GM19463 (cell line): ENCODE measurements around the gene GPX4.
A peak's percentile ranks its signal among the peaks of the same experiment; 100 is the strongest.
"Not testable (repeated sequence)": the region's sequence is repeated elsewhere in the genome, so short reads cannot be mapped to it uniquely, and the experiment has no call there.

ENCODE experiments used
- ATAC-seq: cut with Tn5 transposase; IDR thresholded peaks from one replicate; pipeline ENCODE4 v1.9.1; 2021; ENCODE audit warnings: mild to moderate bottlenecking, moderate library complexity; ENCODE audit not compliant: unreplicated experiment

The GPX4 gene

DNA sequence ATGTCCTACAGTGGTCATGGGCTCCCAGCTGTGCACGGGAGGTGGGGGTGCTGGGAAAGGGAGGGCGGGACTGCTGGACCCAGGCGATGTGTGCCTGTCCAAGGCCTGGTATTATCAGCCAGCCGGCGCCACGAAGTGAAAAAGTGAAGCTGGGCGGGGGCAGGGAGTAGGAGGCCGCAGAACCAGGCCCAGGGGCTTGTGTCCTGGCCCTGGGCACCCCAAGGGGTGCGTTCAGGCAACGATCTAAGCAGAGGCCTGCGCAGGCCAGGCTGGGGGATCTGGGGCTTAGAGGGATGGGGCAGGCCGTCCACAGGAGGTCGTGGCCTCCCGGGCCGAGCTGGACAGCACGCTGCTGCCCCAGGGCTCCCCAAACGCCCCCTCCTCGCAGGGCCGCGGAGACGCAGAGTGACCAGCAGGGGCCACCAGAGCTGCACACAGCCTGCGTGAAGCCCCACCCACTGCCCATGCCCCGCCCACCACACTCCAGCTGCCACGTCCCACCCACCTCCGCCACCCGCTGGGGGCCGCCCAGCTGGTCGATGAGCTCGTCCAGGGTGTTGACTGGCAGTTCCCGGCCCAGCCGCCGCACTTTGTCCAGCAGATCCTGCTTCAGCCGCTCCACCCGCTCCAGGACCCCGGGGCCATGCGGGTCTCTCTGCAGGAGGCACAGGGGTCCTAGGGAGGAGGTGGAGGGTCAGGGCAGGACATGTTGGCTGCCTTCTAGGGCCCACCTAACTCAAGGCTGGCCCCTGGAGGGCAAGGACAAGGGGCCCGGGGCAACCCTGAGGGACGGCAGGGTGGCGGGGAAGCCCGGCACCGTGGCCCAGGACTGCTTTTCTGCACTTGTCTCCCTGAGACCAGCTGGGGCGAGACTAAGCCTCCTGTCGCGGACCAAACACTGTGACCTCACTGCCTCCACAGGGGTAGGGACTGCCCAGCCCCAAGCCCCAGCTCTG lies 9.5 kb downstream of the GPX4 start:
- peak; percentile 63 for ATAC-seq

DNA sequence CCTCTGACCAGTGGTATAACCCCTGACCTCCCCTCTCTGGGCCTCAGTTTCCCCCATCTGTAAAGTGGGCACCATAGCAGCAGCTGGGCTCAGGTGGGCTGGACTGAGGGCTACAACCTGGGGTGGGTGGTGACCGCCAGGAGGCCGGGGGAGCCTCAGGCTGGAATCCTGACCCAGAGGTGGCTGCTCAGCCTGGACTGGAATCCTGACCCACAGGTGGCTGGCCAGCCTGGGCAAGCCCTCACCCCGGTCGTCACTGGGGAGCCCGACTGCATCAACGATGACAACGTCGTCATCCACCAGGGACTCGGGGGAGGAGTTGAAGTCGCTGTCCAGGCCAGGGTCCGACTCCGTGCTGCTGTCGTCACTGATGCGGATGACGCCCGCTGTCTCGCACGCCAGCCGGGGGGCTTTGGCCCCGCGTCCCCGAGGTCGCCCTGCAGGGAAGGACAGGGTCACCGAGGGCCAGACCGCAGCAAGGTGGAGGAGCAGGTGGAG lies 10.2 kb downstream of the GPX4 start:
- no peak for ATAC-seq

DNA sequence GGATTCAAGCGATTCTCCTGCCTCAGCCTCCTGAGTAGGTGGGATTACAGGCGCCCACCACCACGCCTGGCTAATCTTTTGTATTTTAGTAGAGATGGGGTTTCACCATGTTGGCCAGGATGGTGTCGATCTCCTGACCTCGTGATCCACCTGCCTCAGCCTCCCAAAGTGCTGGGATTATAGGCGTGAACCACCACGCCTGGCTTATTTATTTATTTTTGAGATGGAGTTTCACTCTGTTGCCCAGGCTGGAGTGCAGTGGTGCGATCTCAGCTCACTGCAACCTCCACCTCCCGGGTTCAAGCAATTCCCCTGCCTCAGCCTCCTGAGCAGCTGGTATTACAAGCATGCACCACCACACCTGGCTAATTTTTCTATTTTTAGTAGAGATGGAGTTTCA lies 10.9 kb downstream of the GPX4 start:
- not testable (repeated sequence) for ATAC-seq

DNA sequence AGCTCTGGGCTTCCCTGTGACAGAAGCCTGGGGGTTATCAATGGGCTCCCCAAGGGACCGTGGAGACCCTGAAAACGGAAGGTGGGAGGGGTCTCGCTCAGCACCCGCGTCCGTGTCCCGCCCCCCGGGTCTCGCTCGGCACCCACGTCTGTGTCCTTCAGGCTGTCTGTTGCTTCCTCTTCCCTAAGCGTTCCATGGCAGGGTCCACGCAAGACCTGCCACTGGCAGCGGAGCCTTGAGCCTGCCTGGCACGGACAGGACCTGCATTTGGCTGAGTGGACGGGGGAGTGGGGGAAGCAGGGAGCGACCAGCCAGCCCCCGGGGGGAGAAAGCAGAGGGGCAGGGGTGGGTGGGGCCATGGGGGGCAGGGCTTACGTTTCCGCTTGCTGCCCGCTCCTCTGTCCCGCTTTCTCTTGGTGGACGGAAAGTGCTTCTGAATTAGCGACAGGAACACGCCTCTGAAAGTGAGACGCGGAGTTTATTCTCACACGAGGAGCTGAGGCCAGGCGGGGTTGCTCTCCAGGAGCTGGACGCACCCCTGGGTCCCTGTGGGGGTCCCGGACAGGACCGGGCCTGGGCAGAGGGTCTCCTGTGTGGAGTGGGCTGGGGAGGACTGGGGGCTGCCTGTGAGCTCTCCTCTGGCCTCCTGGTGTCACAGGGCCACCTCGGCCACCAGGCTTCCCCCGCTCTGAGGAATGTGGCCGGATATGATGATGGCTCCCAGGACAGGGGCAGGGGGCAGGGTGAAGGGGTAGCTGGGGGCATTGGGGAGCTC lies 12.0 kb downstream of the GPX4 start:
- no peak for ATAC-seq

DNA sequence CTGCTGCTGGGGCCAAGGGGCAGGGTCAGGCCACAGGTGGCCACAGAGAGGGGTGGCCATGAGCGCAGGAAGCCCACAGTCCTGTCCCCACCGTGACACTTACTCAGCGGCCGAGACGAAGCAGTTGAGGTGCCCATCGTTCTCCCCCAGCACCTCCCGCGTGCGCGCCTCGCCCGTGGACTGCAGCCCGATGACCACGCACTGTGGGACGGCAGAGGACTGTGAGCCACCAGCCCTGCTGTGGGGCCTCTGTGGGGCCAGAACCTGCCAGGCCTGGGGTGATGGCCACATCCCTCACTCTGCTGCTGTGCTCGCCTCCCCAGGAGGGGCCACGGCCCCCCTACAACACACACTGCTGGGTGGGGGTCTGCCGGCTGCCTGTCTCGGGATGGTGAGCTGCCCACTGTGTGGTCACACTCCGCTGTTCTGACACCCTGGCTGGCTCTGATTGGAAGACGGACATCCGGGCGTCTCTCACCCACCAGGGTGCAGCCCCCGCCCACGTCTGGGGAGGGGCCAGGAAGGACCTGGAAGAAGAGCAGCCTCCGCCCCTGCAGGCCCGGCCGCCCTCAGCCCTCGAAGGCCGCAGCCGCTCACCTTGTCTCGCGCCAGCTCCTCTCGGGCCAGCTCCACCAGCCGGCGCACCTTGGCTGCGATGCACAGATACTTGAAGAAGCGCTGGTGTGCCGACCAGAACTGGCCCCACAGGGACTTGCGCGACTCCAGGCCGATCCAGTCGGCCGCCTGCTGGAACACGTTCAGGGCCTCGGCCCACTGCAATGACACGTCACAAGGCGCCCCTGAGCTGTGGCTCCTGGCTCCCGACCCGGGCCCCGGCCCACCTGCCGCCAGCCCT lies 13.2 kb downstream of the GPX4 start:
- no peak for ATAC-seq

DNA sequence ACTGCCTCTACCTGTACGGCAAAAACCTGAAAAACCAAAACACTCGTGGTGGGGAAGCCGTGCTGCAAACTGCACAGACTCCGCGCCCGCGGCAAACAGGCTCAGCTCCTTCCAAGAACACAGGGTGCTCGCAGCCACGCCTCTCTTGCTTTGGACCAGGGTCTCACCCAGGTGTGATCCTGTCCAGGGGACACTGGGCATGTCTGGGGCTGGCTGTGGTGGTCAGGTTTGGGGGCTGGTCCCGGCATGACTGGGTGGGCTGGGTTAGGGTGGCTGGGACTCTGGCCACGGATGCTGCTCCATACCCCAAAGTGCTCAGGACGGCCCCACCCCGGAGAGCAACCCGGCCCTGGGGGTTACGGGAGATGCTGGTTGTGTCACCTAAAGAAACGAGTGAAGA lies 13.9 kb downstream of the GPX4 start:
- ATAC-seq = no peak

DNA sequence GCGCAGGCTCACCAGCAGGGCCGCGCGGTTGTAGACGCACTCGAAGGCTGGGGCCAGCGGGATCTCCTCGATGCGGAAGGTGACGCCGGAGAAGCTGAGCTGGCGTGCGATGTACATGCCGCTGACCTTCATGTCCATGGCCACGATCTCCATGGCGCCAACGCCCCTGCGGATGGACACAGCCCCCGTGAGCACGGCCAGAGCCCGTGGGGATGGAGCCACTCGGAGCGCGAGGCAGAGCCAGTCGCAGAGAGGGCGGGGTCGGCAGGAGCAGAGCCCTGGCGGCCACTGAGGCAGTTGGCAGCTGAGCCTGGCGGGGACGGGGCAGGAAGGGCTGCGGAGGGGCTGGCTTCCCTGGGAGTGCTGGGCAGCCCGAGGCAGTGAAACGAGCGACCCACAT lies 15.2 kb downstream of the GPX4 start:
- ATAC-seq = no peak

DNA sequence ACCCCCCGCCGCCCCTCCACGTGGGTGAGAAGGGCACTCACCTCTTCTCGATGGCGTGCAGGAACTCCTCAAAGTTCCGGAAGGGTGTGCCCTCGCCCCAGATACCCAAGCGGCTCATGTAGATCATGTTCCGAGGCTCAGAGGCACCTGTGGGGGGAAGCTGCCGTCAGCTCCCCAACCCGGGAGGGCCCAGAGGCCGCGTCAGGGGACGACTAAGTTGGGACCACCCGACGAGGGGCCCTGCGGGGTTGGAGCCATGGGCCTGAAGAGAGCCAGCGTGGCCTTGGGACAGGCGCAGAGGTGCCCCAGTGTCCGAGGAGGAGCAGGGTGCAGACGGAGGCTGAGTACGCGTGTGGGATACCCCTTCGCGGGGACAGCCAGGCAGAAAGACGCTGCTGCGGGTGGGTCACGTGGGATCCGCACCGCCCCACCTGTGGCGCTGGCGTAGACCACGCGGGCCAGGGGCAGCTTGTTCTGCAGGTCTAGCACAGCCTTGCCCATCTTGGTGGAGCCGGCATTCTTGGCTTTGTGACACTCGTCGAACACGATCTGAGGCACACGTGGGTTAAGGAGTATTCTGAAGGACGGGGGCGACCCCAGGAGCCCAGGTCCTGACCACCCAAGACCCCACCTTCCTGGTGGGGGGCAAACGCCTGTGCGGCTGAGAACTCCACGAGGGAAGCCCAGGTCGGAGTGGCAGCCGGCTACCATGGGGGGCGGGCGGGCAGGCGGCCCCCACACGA lies 15.9 kb downstream of the GPX4 start:
- ATAC-seq = no peak

DNA sequence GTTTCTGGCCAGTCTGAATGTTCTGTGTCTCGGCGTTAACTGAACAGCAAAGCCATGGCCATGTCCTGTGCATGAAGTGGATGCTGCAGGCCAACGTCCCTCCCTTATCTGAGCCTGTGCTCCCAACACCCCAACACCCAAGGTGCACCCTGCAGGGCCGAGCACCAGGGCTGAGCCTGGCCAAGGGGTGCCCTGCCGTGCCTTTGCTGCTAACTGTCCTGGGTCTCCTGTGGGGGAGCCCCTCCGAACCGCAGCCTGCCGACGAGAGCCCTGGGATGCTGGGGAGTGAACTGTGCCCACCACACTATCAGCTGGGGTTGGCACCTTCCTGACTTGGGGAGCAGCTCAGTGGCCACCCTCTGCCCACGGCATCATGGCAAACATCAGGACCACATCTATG lies 17.6 kb downstream of the GPX4 start:
- no peak for ATAC-seq

DNA sequence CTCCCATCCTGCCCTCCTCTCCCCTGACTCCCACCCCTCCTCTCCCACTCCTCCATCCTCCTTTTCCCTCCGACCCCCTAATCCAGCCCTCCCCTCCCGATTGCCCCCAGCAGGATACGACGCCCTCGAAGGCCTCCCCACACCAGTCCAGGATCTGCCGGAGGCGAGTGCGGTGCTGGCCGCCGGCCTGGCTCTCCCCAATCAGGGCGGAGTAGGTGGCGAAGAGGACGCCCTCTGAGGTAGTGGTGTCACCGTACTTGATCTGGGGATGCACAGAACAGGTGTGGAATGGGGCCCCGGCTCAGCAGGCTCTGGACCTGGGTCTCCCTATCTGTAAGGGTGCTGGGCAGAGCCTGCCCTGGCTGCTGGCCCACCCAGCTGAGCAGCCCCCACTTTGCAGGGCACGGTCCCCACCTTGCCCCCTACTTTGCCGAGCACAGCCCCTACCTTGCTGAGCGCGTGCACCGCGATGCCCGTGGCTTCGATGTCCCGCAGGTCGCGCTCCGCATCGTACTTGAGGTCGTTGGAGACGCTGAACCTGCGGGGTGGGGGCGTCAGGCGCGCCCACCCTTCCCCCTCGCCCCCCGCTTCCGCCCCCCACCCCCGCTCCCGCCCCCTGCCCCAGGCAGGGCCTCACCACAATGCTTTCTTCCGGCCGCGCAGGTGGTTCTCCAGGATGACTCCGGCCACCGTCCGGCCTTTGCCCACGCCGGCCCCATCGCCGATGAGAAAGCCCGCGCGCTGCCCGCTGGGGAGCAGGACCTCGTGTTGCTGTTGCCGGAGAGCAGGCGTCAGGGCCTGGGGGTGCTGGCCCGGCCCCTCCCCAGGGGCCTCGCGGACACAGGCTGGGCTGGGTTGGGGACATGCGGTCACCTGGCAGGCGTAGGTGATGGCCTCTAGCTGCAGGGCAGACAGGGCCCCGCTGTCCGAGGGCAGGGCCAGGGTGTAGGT lies 18.5 kb downstream of the GPX4 start:
- no peak for ATAC-seq

DNA sequence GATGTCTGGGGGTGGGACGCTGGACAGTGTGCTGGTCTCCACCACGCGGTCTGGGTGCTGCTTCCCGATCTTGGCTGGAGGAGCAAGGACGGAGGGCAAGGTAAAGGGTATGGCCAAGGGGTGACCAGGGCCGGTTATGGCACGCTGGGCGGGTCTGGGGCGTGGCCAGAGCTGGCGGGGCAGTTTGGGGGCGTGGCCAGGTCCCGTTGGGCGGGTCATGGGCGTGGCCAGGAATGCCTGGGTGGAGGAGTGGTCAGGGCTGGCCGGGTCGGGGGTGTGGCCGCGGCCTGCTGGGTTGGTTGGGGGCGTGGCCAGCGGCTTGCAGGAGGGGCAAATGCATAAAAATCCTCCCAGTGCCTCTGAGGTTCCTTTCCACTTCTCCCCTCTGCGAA lies 19.2 kb downstream of the GPX4 start:
- ATAC-seq = no peak

DNA sequence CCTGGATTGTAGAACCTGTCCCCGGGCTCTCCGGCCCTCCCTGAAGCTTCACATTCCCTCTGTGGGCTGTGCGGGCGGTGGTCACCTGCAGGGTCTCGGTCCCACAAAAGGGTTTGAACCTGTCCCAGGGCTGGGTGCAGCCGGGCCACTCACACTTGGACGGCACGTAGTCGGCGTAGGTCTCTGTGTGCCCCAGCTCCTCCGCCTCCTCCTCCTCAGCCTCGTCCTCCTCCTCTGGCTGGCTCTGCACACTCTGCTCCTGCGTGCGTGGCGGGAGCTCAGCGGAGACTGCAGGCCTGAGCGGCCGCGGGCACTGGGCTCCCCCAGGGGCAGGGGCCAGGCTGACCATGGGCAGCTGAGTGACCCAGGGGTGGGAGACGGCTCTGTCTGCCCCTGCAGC lies 19.6 kb downstream of the GPX4 start:
- no peak for ATAC-seq

DNA sequence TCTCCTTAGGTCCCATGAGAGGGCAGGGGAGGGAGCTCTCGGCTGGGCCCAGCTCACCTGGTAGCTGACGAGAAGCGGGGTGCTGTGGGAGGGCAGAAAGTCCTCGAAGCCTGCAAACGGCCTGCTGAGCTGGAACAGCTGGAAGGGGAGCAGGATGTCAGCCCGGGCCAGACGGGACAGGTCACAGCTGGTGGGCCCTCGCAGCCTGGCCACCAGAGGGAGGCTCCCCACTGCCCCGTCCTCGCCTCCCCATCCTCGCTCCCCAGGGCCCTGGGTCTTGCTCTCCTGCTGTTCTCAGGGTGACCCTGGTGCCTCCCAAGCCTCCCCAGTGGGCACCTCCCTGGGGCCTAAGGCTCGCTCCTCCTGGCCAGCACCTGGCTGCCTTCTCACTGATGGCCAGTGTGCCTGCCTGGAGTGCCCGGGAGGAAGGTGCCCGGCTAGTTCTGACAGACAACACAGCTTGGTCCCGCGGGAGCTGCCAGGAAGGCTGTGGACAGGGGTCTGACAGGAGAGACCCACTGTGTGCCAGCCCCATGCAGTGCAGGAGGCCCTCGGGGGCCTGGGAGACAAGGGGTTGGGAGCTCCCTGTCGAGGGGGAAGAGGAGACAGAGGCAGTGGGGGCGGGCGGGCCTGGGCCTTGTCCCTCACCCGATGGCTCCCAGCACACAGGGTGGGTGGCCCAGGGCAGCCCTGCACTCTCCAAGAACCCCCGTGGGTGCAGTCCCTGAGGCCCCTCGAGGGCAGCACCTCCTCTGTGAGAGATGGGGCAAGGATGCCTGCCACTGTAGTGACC lies 20.3 kb downstream of the GPX4 start:
- ATAC-seq = no peak

DNA sequence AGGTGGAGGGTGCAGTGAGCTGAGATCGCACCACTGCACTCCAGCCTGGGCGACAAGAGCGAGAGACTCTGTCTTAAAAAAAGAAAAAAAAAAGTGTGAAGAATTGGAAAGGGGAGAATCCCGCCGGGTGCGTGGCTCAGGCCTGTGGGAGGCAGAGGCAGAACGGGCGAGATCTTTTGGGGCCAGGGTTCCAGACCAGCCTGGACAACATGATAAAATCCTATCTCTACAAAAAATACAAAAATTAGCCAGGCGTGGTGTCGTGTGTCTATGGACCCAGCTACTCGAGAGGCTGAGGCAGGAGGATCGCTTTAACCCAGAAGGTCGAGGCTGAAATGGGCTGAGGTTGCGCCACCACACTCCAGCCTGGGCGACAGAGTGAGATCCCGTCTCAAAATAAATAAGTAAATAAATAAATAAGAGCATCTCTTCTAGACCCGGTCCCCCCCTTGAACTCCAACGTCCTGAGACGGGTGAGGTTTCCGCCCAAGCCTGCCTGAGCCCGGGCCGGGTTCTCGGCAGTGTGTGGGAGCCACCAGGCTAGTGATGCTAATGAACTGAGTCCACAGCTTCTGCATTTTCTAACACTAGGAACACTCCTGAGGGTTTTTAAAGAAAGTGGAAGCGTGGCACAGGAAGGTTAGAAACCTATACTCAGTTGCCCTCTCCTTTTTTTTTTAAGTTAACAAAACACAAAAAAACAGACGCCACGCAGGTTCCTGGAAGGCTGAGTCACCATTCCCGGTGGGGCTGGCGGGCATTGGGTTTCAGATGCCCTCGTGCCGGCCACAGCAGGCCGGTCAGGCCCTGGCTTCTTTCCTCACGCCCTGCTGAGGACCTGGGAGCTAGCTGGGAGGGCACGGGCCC lies 22.0 kb downstream of the GPX4 start:
- ATAC-seq = no peak

DNA sequence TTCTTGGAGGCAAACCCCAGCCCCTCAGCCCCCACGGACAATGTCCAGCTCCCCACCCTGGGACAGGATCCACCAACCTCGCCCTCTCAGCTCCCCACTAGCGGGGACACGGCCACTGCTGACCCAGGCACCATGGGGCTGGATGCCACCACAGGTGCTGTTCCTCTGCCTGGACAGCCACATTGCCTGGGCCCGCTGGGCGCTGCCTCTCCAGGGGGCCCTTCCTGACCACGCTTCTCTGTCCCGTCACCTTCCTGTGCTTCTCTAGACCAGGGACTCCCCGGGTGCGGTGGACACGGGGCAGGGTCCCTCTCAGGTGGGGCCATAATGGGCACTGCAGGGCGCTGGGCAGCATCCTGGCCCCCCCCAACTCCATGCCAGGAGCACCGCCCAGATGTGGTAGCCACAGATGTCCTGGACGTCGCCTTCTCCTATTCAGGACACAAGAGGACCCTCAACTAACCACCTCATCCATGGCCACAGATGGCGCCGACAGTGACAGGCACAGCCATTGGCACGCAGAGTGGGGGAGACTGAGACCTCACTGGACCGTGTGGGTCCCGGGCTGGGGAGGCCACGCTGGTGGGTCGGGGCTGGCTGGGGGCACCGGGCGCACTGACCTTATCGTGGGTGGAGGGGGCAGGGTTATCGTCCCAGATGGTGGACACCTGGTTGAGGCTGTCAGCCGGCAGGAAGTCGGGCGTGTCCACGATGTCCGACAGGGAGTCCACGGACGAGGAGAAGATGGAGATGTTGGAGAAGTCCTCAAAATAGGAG lies 23.4 kb downstream of the GPX4 start:
- no peak for ATAC-seq

DNA sequence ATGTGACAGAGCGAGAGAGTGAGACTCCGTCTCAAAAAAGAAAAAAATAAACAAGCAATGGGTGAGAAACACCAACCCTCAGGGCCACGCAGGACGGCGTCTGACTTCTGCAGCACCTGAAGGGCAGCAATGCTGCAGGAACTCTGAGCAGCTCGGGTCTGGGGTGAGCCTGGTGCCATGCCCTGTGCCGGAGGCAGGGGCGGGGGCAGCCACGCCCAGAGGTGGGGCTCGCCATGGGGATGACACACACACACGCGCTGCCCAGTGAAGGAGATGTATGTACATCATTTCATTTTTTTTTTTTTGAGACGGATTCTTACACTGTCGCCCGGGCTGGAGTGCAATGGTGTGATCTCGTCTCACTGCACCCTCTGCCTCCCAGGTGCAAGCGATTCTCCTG lies 24.3 kb downstream of the GPX4 start:
- ATAC-seq = no peak

DNA sequence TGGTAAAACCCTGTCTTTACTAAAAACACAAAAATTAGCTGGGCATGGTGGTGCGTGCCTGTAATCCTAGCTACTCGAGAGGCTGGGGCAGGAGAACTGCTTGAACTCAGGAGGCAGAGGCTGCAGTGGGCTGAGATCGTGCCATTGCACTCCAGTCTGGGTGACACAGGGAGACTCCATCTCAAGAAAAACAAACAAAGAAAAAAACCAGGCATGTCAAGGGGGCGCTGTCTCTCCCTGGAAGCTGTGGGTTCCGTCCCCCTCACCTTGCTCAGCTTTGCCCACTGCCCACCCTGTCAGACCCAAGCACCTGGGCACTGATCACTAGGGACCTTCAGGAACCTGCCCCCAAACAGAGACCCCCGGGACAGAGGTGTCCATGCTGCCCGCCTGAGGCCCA lies 25.3 kb downstream of the GPX4 start:
- not testable (repeated sequence) for ATAC-seq
